T-helper 17 cell (primary cell): ENCODE results near the gene CASP10. TPM values are rescaled to one million over a fixed set of nuclear protein-coding genes. Genes with fewer than 3 reads are reported as not detected.
"Not testable (repeated sequence)": the region's sequence is repeated elsewhere in the genome, so short reads cannot be mapped to it uniquely, and the experiment has no call there.

Experiments used
- ATAC-seq: fragments of 150-1000 bp; cut with Tn5 transposase; 2 replicates; pipeline ENCODE4 v1.10.0; 2021; ENCODE audit warnings: mild to moderate bottlenecking, moderate library complexity
- DNase-seq, 3 donors: peaks; one replicate each; pipeline versions ENCODE4 v3.0.0 to v3.0.0-alpha.2; 2020 to 2021
- H3K9me3 ChIP-seq: one replicate; pipeline ENCODE4 v1.7.0; 2013; ENCODE audit warnings: low read length, mild to moderate bottlenecking; ENCODE audit not compliant: control insufficient read depth, poor library complexity, severe bottlenecking
- H3K27ac Mint-ChIP-seq: one replicate; pipeline ENCODE4 v1.8.0; 2022; ENCODE audit warnings: mild to moderate bottlenecking, moderate library complexity, mixed read lengths
- H3K27me3 Mint-ChIP-seq: one replicate; pipeline ENCODE4 v1.8.0; 2022; ENCODE audit warnings: mixed read lengths
- H3K36me3 Mint-ChIP-seq: one replicate; pipeline ENCODE4 v1.8.0; 2022; ENCODE audit warnings: low read depth, mixed read lengths
- H3K4me1 Mint-ChIP-seq: one replicate; pipeline ENCODE4 v1.8.0; 2022; ENCODE audit warnings: mild to moderate bottlenecking, mixed read lengths
- H3K4me3 Mint-ChIP-seq: one replicate; pipeline ENCODE4 v1.8.0; 2022; ENCODE audit warnings: mild to moderate bottlenecking, moderate library complexity, mixed read lengths
- total RNA-seq, 4 donors: library from RNA in 2 of 4; stranded (reverse) in 2 of 4; gene quantifications; one replicate each; pipeline ENCODE4 v1.2.3 and lab custom pipeline; 2022 to 2026

The CASP10 gene
- total RNA-seq, 2 donors from 2014 or later: 16.4 to 21.2 TPM

DNA sequence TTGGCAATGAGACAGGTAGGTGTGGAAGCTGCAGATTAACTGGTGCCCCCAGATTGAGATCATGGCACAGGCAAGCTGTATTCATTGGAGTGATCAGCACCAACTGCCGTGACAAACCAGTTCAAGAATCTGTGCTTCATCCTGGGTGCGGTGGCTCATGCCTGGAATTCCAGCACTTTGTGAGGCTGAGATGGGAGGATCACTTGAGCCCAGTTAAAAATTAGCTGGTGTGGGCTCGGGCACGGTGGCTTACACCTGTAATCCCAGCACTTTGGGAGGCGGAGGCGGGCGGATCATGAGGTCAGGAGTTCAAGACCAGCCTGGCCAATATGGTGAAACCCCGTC, 33.1 kb upstream of the CASP10 start:
- H3K27ac Mint-ChIP-seq: peak overlapping the region; percentile 91
- H3K36me3 Mint-ChIP-seq: peaks cover 12% of the 10 kb centered on the region
- H3K4me1 Mint-ChIP-seq: peaks cover 36% of the 10 kb centered on the region
- DNase-seq, H3K4me3 Mint-ChIP-seq, ATAC-seq, H3K27me3 Mint-ChIP-seq, H3K9me3 ChIP-seq: not testable (repeated sequence)

DNA sequence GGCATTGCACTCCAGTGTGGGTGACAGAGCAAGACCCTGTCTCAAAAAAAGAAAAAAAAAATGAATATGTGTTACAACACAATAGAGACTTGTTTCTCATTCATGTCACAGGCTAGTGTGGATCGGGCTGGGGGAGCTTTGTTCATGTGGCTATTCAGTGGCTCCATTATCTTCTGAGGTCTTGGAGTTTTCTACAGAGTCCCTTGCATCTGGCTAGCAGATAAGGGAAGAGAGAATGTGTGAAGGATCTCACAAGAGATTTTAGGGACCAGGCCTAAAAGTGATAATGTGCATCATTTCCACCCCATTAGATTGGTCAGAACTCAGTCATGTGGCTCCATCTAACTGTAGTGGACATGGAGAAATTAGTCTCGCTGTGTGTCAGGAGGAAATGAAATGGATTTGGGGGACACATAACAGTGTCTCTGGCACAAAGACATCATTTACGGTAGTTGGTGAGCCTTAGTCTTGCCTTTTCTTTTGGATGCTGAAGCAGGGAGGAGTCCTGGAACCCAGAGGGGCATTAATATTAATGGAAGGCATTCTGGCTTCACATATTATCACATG, 32.4 kb upstream of the CASP10 start:
- ATAC-seq (no peak), DNase-seq (no peak)
- peak overlapping the region; percentile 19 for H3K4me3 Mint-ChIP-seq
- H3K27ac Mint-ChIP-seq: peak overlapping the region; percentile 91
- peaks cover 35% of the 10 kb centered on the region for H3K4me1 Mint-ChIP-seq
- no peaks in the 10 kb centered on the region for H3K27me3 Mint-ChIP-seq
- peaks cover 10% of the 10 kb centered on the region for H3K36me3 Mint-ChIP-seq
- no peaks in the 10 kb centered on the region for H3K9me3 ChIP-seq

GRCh38 chr2:201151127-201151981, 31.6 kb upstream of the CASP10 start:
- Mint-ChIP-seq H3K27ac (peak overlapping the region; percentile 91), H3K27me3 (no peaks in the 10 kb centered on the region), H3K4me3 (peak overlapping the region; percentile 63), H3K36me3 (peaks cover 10% of the 10 kb centered on the region), H3K4me1 (peaks cover 34% of the 10 kb centered on the region)
- ATAC-seq: peak; percentile 53
- no peak for DNase-seq
- no peaks in the 10 kb centered on the region for H3K9me3 ChIP-seq

DNA sequence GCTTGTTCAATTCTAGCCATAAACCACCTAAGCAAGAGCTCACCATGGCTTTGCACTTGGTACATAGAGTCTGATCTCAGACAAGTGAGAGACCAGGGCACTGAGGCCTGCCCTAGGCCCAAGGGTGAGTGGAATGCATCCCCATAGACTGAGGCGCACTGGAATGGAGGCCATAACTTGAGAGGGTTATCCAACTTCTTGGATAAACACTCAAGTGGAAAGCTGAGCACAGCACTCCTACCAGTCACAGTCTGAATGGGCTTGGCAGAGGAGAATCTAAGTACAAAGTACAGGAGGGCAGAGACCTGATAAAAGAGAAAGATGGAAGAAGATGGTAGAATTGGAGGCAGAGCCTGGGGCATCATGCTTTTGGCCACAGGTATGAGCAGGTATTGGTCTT, 30.4 kb upstream of the CASP10 start:
- DNase-seq: no peak
- ATAC-seq: no peak
- Mint-ChIP-seq H3K36me3 (peaks cover 10% of the 10 kb centered on the region), H3K4me1 (peaks cover 34% of the 10 kb centered on the region), H3K4me3 (no peak overlapping the region), H3K27me3 (no peaks in the 10 kb centered on the region), H3K27ac (peak overlapping the region; percentile 91)
- H3K9me3 ChIP-seq: no peaks in the 10 kb centered on the region

GRCh38 chr2:201152999-201153815, 29.7 kb upstream of the CASP10 start:
- H3K27me3 Mint-ChIP-seq: no peaks in the 10 kb centered on the region
- peak overlapping the region; percentile 91 for H3K27ac Mint-ChIP-seq
- H3K36me3 Mint-ChIP-seq: peaks cover 10% of the 10 kb centered on the region

GRCh38 chr2:201154615-201155399, 28.1 kb upstream of the CASP10 start:
- H3K4me3 Mint-ChIP-seq: no peak overlapping the region
- H3K27me3 Mint-ChIP-seq: no peaks in the 10 kb centered on the region
- ATAC-seq (no peak), DNase-seq (no peak)
- H3K36me3 Mint-ChIP-seq: peaks cover 5% of the 10 kb centered on the region
- H3K4me1 Mint-ChIP-seq: peaks cover 34% of the 10 kb centered on the region
- H3K27ac Mint-ChIP-seq: peak overlapping the region; percentile 66
- no peaks in the 10 kb centered on the region for H3K9me3 ChIP-seq

More at GRCh38 chr2:201152999-201153815, 29.7 kb upstream of the CASP10 start:
- DNase-seq (no peak), ATAC-seq (no peak)
- Mint-ChIP-seq H3K4me3 (no peak overlapping the region), H3K4me1 (peaks cover 39% of the 10 kb centered on the region)
- H3K9me3 ChIP-seq: no peaks in the 10 kb centered on the region

DNA sequence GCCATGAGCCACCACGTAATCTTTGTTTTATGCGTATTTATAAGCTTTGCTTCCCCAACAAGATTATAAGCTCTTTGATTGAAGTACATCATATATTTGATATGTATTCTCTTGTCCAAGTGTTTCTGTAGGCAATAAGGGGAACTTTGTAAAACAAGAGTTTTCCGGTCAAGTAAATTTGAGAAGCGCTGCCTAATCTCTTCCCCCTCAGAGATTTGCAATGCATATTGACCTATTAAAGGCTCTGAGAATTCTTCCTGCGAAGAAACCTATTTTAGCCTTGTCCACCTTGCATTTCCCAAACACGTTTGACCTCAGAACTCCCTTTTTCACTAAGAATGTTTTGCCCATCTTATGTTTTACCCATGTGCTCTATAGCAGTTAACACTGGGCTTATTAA, 26.9 kb upstream of the CASP10 start:
- peaks cover 29% of the 10 kb centered on the region for H3K4me1 Mint-ChIP-seq
- no peak for DNase-seq

GRCh38 chr2:201156640-201157039, 26.3 kb upstream of the CASP10 start:
- ATAC-seq (no peak), DNase-seq (no peak)
- H3K9me3 ChIP-seq: no peaks in the 10 kb centered on the region
- Mint-ChIP-seq H3K27me3 (no peaks in the 10 kb centered on the region), H3K4me1 (peaks cover 23% of the 10 kb centered on the region), H3K4me3 (no peak overlapping the region), H3K27ac (peak overlapping the region; percentile 88), H3K36me3 (peaks cover 7% of the 10 kb centered on the region)

More for the DNA sequence above, 26.9 kb upstream of the CASP10 start:
- H3K36me3 Mint-ChIP-seq: peaks cover 7% of the 10 kb centered on the region
- H3K4me3 Mint-ChIP-seq: no peak overlapping the region
- H3K27me3 Mint-ChIP-seq: no peaks in the 10 kb centered on the region
- no peak for ATAC-seq
- H3K9me3 ChIP-seq: no peaks in the 10 kb centered on the region
- H3K27ac Mint-ChIP-seq: peak overlapping the region; percentile 66

- H3K9me3 ChIP-seq: no peaks in the 10 kb centered on the region
- Mint-ChIP-seq H3K27me3 (no peaks in the 10 kb centered on the region), H3K27ac (peak overlapping the region; percentile 88), H3K4me1 (peaks cover 20% of the 10 kb centered on the region), H3K4me3 (peak overlapping the region; percentile 63), H3K36me3 (peaks cover 9% of the 10 kb centered on the region)
- DNase-seq (no peak), ATAC-seq (no peak)
Measured at GRCh38 chr2:201157694-201158093, 25.2 kb upstream of the CASP10 start.

DNA sequence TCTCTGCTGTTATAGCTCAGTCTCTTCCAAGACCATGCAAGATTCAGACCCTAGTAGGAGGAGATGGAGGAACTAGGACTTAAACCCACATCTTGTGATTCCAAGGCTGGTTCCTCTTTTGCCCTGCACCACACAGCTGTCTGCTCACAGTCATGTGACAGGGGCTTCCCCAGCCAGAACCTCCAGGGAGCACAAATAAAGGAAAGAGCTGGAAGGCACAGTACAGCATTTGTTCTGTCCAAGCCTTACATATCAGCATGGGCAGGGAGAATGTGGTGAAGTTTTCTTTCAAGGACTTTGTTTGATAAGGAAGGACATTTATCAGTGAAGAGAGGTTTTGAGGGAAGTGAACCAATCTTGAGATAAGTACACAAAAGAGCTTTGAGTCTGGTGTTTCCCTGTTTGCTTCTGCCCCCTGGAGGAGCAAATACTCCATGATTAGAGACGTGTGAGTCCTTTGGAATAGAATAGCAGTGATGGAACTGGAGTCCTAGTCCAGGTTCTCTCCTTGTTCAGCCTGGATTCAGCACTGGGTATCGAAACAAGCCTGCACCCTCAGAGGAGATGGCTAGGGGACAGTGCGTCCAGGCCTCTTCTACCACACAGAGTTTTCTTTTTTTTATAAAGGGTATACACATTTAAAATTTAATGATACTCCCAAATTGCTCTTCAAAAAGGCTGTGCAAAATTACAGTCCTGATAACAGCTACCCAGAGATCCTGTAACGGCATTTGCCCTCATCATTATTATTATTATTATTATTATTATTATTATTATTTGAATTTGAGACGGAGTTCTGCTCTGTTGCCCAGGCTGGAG, 24.6 kb upstream of the CASP10 start:
- ATAC-seq (peak; percentile 93), DNase-seq (peak in 2 of 3 donors; percentile 26 to 40)
- peaks cover 20% of the 10 kb centered on the region for H3K4me1 Mint-ChIP-seq
- H3K9me3 ChIP-seq: no peaks in the 10 kb centered on the region
- H3K4me3 Mint-ChIP-seq: peak overlapping the region; percentile 63
- H3K27me3 Mint-ChIP-seq: no peaks in the 10 kb centered on the region
- peak overlapping the region; percentile 88 for H3K27ac Mint-ChIP-seq
- peaks cover 11% of the 10 kb centered on the region for H3K36me3 Mint-ChIP-seq

DNA sequence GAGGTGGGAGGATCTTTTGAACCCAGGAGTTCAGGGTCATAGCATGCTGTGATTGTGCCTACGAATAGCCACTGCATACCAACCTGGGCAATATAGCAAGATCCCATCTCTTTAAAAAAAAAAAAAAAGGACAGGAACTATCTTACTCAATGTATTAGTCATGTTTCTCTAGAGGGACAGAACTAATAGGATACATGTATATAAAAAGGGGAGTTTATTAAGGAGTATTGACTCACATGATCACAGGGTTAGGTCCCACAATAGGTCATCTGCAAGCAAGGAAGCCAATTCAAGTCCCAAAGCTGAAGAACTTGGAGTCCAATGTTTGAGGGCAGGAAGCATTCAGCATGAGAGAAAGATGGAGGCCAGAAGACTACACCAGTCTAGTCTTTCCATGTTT, 18.8 kb upstream of the CASP10 start:
- Mint-ChIP-seq H3K27ac (no peak overlapping the region), H3K36me3 (peaks cover 9% of the 10 kb centered on the region), H3K4me3 (no peak overlapping the region), H3K4me1 (peaks cover 9% of the 10 kb centered on the region), H3K27me3 (no peaks in the 10 kb centered on the region)
- DNase-seq (no peak), ATAC-seq (no peak)
- peaks cover 6% of the 10 kb centered on the region for H3K9me3 ChIP-seq

DNA sequence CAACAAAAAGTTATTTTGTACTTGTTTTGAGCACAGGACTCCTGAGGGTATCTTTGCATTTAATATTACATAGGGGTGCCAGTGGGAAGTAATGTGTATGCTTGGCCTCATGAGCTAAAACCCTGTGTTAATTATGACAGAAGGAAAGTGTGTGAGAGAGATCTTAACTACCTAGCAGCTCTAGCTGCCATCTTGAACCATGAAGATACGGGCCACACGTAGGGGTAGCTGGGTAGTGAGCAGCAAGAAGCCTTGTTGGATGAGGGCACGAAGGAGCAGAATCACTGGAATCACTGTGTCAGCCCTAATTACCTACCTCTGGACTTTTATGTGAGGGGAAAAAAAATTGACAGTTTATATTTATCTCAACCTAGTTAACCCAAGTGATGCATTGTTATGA, 15.4 kb upstream of the CASP10 start:
- ATAC-seq (no peak), DNase-seq (no peak)
- Mint-ChIP-seq H3K4me1 (peaks cover 5% of the 10 kb centered on the region), H3K27ac (no peak overlapping the region), H3K27me3 (no peaks in the 10 kb centered on the region), H3K4me3 (no peak overlapping the region), H3K36me3 (peaks cover 3% of the 10 kb centered on the region)
- peaks cover 6% of the 10 kb centered on the region for H3K9me3 ChIP-seq
